GM21423 (cell line): ENCODE measurements around the gene ZNF621.
A peak's percentile ranks its signal among the peaks of the same experiment; 100 is the strongest.

Experiments
- ATAC-seq: cut with Tn5 transposase; IDR thresholded peaks from one replicate; pipeline ENCODE4 v1.9.1; 2021; ENCODE audit warnings: mild to moderate bottlenecking, moderate library complexity; ENCODE audit not compliant: unreplicated experiment

The ZNF621 gene

GRCh38 chr3:40524568-40525285, at the start of gene ZNF621:
ZNF621 (plus strand) TSS chr3:40524960; CDS start chr3:40525841, 881 bp downstream.
- ATAC-seq, result peak; percentile 99

- ATAC-seq, result peak; percentile 86
Observed at GRCh38 chr3:40476478-40477470, 48.0 kb upstream of the ZNF621 start, which contains the start of gene ZNF619. ZNF619 (plus strand) TSS chr3:40477122; CDS start chr3:40477980, 858 bp downstream.

DNA sequence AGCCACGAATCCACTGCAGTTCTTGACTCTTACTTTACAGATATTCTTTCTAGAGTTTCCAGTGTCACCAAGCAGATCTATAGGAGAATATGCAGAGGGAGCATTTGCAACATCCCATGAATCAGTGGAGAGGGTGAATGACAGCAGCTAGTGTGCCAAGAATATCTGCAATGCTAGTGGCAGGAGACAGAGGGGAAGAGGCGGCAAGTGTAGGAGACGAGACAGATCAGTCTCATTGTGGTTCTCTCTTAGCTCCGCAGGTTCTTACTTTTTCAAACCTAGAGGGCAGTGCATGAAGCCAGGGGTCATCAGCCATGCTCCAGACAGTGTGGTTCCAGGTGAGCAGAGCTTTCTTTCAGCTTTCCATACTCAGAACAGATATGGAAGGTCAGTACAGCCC, 47.1 kb upstream of the ZNF621 start:
- ATAC-seq, result no peak

- no peak for ATAC-seq
Observed at GRCh38 chr3:40487172-40487571, 37.6 kb upstream of the ZNF621 start.

- no peak for ATAC-seq
Observed at GRCh38 chr3:40490916-40491315, 33.8 kb upstream of the ZNF621 start.

- no peak for ATAC-seq
Observed at GRCh38 chr3:40494698-40495097, 30.1 kb upstream of the ZNF621 start.

GRCh38 chr3:40497288-40497687, 27.5 kb upstream of the ZNF621 start:
- ATAC-seq, result no peak

DNA sequence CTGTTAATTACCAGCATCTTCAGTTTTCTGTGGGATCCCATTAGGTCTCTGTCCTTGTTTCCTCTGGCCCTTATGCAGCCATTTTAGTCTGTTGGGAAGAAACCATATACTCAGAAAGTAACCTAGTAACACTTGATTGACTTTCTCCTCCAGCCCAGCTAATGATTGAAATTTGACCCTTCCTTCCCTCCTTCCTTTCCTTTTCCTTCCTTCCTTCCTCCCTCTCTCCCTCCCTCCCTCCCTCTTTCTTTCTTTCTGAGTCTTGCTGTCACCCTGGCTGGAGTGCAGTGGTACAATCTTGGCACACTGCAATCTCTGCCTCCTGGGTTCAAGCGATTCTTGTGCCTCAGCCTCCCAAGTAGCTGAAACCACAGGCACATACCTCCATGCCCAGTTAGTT, 24.8 kb upstream of the ZNF621 start:
- ATAC-seq, result no peak

GRCh38 chr3:40502034-40502433, 22.7 kb upstream of the ZNF621 start:
- ATAC-seq, result no peak

DNA sequence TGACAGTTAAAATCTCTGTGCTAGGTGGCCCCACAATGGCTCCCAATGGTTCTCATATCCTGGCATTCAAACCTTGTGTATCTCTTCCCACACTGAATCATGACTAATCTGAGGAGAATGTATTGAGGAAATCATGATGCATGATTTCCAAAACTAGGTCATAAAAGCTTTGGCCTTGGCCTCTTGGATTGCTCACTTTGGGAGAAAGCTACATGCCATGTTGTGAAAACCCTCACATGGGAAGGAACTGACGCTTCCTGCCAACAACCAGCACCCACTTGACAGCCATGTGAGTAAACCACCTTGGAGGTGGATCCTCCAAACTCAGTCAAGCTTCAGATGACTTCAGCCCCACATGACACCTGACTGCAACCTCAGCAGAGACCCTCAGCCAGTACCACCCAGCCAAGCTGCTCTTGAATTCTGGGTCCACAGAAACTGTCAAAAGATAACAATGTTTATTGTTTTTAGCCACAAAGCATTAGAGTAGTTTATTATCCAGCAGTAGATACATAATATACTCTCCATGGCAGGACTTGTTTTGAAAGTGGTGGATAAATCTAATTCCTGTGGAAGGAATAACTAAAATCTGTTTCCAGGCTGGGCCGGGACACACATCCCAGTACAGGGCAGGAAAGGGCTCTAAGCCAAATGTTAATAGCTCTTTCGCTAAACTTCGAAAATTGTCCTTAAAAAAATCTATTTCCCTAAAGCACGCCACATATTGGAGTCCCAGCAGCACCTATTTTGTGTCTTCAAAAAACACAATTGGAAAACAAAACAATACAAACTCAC, 19.9 kb upstream of the ZNF621 start:
- ATAC-seq, result no peak

GRCh38 chr3:40505599-40506462, 18.9 kb upstream of the ZNF621 start, which contains the start of gene ZNF620:
ZNF620 (plus strand) TSS chr3:40506039; CDS start chr3:40506353, 314 bp downstream.
- ATAC-seq, result peak; percentile 81

DNA sequence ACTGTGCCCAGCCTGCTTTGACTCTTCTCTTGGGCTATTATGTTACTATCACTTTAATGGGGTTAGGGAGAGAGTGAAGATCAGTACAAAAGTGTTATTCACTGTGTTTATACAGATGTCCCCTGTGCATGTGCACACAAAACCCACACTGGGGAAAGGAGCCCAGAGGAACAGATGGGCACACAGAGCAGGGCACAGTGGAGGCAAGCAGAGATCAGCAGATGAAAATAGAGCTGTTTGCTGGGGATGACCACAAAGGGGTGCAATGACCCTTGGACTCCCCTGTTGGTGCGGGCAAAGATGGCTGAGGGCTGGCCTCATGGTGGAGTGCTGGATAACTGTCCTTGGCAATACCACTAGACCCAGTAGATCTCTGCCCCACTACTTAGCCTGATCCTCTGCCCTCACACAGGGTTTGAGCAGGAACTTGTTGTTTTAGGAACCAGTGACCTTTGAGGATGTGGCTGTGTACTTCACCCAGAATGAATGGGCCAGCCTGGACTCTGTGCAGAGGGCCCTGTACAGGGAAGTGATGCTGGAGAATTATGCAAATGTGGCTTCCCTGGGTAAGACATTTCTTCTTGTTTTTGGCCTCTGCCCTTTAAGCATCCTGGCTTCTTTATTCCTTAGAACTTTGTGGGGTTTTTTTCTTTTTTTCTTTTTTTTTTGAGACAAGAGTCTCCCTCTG, 13.6 kb upstream of the ZNF621 start:
- no peak for ATAC-seq

GRCh38 chr3:40516201-40516600, 8.6 kb upstream of the ZNF621 start:
- ATAC-seq, result no peak

DNA sequence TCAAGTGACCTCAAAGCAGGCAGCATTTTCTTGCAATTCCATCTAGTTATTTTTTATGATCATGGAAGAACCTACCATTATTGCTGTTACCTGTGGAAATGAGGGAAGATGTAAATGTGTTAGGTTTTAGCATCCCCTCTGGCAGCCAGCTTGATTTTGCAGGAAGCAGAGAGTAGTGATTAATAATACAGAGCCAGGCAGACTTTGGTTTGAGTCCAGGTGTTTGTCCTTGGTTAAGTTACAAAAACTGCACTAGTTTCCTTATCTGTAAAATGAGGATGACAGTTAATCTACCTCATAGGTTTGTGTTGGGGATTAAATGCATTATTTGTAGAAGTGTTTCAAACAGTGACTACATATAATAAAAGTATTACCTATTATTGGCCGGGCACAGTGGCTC, 6.7 kb upstream of the ZNF621 start:
- ATAC-seq, result no peak

DNA sequence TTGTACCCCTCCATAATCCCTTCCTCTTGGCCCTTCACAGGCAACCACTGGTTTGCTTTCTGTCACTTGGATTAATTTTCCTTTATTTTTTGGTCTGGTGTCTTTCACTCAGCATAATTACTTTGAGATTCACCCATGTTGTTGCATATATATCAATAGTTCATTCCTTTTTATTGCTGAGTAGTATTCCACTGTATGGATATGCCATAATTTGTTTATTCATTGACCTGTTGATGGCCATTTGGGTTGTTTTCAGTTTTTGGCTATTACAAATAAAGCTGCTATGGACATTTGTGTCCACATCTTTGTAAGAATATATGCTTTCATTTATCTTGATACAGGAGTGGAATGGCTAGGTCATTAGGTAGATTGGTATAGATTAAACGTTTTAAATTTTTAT, 5.9 kb upstream of the ZNF621 start:
- ATAC-seq, result no peak

DNA sequence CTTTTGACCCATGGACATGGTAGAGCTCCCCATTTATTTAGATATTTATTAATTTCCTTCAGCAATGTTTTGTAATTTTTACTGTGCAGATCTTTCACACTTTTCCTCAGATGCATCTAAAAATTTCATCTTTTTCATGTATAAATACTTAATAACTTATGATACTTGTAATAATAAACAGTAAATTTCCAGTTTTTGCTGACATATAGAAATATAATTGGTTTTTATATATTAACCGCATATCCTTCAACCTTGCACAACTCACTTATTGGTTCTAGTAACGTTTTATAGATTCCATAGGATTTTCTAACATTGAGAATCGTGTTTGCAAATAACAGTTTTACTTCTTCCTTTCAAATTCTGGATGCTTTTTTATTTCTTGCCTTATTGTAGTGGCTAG, 3.5 kb upstream of the ZNF621 start:
- ATAC-seq, result no peak

DNA sequence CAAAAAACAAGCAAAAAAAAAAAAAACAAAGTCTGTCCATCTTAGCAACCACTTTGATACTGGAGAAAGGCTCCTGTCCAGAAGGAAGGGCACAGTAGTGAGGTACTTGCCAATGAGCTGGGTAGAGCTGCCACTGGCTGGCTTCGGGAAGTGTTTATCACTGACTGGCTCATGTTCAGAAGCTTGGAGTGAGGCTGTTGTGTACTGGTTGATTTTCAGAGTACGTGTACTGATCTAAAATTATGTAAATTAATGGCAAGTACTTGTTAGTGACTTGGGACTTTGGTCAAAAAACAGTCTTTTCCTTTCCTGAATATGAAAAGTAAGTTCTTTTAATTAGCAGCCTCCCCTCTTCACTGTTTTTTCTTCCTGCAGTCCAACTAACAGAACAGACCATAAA, 979 bp upstream of the ZNF621 start:
- no peak for ATAC-seq

GRCh38 chr3:40524222-40524567, 565 bp upstream of the ZNF621 start:
- no peak for ATAC-seq

DNA sequence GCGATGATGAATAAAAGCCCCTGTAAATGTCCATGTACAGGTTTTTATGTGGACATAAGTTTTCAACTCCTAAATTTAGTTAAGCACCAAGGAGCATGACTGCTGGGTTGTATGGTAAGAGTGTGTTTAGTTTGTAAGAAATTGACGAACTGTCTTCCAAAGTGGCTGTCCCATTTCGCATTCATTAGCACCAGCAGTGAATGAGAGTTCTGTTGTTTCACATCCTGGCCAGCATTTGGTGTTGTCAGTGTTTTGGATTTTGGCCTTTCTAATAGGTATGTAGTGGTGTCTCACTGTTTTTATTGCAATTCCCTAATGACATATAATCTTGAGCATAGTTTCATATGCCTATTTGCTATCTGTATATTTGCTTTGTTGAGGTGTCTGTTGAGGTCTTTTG, 3.7 kb downstream of the ZNF621 start:
- no peak for ATAC-seq
